NCI-H1417 (cell line): Measurements from ENCODE around the gene ZRANB3.
A peak's percentile ranks its signal among the peaks of the same experiment; 100 is the strongest.
"Not testable (repeated sequence)": the region's sequence is repeated elsewhere in the genome, so short reads cannot be mapped to it uniquely, and the experiment has no call there.

Experiments
- DNase-seq, 3 experiments: peaks; one replicate each; lab custom pipeline; 2025; lab: John Stamatoyannopoulos, UW

ZRANB3 gene

DNA sequence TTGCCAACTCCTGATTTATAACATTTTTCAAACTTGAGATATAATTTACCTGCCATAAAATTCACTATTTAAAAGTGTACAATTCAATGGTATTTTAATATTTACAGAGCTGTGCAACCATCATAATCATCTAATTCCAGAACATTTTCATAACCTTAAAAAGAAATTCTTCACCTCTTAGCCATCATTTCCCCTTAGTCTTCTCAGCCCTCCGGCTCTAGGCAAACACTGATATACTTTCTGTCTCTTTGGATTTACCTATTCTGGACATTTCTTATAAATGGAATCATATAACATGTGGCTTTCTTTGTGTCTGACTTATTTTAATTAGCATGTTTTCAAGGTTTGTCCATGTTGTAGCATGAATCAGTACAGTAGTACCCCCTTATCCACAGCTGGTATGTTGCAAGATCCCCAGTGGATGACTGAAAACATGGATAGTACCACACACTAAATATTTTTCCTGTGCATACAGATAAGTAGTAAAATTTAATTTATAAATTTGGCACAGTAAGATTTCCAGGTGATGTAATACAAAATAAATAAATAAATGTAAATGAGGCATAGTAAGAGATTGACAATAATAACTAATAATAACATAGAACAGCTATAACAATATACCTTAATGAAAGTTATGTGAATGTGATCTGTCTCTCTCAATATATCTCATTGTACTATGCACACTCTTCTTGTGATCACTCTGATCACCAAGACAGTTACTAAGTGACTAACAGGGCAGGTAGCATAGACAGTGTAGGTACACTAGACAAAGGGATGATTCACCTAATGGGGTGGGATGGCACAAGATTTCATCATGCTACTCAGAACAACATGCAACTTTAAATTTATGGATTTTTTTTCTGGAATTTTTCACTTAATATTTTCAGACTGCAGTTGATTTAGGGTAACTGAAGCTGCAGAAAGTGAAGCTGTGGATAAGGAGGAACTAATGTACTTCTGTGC, 405.8 kb downstream of the ZRANB3 start:
- no peak for DNase-seq

DNA sequence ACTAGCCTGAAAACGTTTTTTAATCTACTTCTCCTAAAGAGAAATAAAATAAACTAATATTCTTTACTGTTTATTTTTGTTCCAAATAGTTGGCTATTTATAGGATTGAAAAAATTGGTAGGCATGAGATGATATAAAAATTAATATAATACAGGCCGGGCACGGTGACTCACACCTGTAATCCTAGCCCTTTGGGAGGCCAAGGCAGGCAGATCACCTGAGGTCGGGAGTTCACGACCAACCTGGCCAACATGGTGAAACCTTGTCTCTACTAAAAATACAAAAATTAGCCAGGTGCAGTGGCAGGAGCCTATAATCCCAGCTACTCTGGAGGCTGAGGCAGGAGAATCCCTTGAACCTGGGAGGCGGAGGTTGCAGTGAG, 409.4 kb downstream of the ZRANB3 start:
- DNase-seq = not testable (repeated sequence)

DNA sequence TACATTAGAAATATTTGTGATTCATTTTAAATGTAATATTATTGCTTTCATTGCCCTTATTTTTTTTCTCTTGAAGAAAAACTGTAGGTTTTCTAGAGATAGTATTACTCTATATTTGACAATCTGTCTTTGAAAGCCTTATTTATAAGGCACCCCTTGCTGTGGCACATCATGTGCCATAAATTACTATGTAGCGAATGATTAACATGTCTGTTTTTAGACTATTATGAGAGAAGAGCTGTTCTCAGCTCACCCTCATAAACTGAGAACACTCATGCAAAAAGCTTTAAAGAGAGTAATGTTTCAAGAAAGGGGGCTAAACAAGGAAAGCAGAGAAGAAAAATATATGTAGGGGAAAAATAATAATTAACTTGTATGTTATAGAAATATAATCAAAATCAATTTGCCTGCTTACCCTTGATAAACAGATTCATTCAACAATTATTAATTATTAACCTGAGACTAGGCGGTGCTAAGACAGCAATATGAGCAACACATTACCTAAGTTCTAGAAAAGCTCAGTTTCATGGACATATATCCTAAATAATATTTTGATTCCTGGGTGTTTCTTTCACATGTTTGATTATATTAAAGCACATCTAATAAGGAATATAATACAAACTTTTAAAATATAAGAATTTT, 409.9 kb downstream of the ZRANB3 start:
- peak in 2 of 3 experiments; percentile 6 to 65 for DNase-seq

DNA sequence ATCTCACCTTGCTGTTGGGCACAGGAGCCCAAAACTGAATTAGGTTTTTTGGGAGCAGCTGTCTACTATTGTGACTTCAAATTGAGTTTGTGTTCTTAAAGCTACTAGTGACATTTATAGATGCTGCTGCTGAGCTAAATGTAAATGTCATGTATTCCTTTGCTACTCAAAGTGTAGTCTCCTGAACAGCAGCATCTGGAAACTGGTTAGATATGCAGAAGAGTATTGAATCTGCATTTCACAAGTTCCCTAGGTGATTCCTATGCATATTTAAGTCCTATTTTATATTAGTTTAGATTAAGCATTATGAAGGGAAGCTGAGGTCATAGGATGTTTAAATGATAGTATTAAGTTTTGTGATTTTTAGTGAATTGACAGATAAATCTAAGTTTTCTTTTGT, 411.4 kb downstream of the ZRANB3 start:
- DNase-seq = no peak

DNA sequence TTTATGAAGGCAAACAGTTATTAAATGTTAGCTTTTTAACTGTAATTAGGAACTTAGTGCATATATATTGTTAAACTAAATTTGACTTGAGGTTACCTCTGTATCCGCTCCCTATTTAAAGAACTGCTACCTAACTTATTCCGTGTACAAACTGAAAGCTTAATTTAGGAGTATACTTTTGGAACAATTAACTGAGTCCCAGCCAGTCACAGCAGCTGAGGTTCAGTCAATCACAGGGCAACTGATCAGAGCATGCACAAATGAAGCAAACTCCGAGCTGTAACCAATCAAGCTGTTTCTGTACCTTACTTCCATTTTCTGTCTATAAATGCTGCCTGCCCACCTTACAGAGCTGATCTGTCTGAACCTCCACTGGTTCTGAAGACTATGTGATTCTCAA, 417.7 kb downstream of the ZRANB3 start:
- DNase-seq = no peak

DNA sequence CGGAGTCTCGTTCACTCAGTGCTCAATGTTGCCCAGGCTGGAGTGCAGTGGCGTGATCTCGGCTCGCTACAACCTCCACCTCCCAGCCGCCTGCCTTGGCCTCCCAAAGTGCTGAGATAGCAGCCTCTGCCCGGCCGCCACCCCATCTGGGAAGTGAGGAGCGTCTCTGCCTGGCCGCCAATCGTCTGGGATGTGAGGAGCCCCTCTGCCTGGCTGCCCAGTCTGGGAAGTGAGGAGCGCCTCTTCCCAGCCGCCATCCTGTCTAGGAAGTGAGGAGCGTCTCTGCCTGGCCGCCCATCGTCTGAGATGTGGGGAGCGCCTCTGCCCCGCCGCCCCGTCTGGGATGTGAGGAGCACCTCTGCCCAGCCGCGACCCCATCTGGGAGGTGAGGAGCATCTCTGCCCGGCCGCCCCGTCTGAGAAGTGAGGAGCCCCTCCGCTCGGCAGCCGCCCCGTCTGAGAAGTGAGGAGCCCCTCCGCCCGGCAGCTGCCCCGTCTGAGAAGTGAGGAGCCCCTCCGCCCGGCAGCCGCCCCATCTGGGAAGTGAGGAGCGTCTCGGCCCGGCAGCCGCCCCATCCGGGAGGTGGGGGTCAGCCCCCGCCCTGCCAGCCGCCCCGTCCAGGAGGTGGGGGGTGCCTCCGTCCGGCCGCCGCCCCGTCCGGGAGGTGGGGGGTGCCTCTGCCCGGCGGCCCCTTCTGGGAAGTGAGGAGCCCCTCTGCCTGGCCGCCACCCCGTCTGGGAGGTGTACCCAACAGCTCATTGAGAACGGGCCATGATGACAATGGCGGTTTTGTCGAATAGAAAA, 425.3 kb downstream of the ZRANB3 start:
- not testable (repeated sequence) for DNase-seq

DNA sequence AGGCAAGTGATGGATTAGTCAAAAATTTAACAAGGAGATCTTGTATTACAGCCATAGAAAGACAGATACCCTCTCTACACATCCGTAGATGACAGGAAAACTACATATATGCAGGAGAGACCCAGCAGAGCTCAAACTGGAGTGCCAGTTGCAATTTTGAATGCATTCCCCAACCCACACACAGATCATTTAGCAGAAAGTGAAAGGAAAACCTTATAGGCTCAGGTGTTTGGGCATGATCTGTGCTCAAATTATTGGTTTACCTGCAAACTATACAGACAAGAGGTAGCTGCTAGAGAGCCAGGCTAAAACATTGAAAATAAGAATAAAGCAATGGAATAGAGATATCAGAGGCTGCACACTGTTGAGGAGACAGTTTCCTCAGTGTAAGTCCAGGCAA, 427.2 kb downstream of the ZRANB3 start:
- no peak for DNase-seq

DNA sequence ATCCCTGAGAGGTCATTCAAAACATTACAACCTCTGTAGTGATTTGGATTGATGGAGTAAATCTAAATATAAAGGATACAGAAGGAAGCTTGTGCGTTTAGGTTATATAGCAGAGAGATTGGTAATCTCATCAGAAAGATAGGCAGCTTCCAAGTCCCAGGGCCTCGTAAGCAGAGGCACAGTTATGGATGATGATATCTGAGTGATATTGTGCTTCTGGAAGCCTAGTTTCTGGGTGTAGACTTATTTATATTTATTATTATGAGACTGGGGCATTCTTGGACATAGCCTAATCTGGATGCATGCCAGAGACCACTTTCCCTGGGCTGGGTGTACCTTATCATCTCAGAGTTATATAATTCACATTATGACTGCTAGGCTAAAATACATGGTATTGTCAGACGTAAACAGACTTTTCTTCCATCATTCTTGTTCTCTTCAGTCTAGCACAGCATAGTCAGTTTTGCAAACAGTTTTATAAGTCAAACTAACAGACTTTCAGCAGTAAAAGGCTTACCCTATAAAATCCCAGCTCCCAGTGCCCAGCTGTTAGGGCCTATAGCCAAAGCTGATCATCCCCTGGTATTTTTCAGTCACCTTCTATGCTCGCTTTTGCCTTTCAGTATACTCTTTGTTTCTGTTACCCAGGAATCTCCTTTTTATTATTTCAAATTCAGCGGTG, 431.1 kb downstream of the ZRANB3 start:
- no peak for DNase-seq

DNA sequence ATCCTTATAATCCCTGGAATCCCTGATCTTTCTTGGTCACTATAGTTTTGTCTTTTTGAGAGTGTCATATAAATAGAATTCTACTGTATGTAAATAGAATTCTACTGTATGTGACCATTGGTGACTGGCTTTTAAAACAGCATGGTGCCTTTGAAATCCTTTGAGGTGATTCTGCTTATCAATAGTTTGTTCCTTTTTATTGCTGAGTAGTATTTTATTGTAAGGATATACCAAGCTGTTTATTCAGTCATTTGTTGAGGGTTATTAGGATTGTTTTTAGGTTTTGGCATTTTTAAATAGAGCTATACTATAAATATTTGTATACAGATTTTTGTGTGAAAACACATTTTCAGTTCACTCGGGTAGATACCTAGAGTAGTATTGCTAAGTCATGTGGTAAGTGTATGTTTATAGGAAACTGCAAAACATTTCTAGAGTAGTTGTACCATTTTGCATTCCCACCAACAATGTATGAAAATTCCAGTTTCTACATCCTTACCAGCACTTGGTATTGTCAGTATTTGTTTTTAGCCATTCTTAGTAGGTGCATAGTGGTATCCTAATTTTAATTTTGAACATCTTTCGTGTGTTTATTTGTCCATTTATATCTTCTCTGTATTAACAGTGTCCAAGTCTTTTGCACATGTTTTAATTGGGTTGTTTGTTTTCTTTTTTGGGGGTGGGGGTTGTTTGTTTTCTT, 433.3 kb downstream of the ZRANB3 start:
- DNase-seq = no peak

DNA sequence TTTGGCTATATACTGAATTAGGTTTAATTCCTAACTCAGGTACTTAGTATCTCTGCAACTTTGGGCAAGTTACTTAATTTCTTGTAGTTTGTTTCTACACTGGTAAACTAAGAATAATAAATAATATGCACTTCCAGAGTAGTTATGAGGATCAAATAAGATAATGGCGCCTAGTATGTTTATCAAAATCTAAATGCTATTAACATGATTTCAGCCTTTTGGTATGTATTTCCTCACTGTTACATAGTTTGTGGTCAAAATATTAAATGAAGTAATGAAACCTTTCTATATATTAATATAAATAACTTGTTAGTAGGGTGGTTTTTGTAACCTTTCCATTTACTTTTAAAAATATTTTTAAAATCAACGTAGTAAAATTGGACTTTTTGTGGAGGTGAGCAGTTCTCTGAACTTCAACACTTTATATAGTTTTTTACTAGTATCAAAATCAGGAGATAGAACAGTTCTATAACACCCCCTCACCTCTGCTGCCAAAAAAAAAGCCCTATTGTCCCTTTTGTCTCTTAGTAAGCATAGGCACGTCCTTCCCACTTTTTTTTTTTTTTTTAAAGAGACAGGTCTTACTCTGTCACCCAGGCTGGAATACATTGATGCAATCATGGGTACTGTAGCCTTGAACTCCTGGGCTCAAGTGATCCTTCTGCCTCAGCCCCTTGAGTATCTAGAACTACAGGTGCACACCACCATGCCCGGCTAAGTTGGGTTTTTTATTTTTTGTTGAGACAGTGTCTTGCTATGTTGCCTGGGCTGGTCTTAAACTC, 434.2 kb downstream of the ZRANB3 start:
- no peak for DNase-seq

DNA sequence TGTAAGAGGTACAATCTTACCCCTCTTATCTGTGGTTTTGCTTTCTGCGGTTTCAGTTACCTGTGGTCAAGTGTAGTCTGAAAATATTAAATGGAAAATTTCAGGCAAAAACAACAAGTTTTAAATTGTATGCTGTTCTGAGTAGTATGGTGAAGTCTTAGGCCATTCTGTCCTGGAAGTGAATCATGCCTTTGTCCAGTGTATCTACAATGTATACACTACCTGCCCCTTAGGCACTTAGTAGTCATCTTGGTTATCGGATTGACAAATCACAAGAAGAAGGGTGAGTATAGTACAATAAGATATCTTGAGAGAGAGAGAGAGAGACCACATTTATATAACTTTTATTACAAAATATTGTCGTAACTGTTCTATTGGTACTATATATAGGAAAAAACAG, 435.4 kb downstream of the ZRANB3 start:
- DNase-seq = no peak

DNA sequence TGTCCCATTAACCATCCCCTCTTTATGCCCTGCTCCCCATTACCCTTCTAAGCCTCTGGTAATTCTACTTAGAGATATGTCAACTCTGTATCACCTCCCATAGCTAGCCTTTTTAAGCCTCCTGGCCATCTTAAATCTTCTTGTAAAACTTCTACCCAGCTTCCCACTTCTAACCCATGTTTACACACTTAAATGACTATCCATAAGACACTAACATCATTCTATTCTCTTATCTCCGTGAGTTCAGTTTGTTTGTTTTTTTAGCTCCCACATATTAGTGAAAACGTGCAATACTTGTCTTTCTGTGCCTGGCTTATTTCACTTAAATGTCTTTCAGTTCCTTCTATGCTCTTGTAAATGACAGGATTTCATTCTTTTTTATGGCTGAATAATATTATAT, 436.5 kb downstream of the ZRANB3 start:
- DNase-seq = no peak

DNA sequence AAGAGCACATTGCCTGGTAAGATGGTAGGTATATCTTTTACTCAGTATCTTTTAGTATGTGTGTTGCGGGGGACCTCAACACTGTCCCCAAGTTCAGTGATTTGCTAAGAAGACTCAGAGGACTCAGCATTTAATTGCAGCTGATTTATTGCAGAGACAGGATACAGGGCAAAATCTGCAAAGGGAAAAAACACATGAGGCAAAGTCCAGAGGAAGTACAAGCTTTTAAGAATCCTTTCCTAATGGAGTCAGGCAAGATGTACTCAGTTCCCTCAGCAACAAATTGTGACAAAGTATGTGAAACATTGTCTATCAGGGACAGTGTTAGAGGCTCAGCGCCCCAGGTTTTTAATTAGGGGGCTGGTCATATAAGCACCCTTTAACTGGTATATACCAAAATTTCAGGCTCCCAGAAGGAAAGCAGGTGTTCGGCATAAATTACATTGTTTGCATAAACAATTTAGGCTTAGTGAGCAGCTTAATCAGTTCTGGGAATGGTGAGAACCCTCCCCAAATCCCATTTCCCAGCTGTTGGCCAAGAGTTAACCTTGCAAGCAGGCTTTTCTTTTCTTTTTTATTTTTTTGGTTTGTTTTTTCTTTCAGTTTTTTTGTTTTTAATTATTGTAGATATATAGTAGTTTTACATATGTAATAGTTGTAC, 437.2 kb downstream of the ZRANB3 start:
- DNase-seq = peak in 2 of 3 experiments; percentile 55 to 88

DNA sequence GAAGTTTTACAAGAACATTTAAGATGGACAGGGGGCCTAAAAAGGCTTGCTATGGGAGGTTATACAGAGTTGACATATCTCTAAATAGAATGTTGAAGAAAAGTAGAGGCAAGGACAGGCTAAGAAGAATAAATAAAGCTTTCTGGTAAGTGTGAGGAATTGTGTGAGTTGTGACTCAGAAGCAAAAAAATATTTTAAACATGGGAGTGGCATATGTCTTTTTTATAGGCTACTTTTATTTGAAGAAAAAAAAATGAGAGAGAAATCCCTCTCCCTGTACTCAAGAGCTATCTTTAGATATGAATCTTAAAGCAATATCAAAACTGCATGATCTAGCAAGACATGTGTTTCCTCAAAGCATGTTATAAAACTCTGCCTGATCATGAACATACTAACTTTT, 437.8 kb downstream of the ZRANB3 start:
- DNase-seq = no peak

DNA sequence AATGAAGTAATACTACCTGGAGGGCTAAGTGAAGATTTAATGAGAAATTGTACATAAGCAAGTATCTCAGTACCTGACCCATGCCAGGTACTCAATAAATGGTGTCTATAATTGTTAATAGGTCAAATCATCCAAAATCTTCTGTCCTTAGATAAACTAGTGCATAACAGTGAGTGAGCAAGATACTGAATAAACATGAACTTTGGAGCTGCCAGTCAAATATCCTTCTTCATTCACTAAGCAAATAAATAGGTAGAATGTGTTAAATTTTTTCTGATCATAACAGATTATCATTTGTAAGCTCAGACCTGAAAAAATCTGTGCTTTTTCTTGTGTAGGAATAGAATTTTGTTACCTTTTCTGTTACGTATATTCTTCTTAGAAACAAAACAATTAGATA, 439.3 kb downstream of the ZRANB3 start:
- DNase-seq = no peak

DNA sequence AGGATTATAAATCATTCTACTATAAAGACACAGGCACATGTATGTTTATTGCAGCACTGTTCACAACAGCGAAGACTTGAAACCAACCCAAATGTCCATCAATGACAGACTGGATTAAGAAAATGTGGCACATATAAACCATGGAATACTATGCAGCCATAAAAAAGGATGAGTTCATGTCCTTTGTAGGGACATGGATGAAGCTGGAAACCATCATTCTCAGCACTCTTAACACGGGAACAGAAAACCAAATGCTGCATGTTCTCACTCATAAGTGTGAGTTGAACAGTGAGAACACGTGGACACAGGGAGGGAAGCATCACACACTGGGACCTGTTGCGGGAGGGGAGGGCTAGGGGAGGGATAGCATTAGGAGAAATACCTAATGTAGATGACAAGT, 441.4 kb downstream of the ZRANB3 start:
- not testable (repeated sequence) for DNase-seq
